WI38 (cell line): ENCODE results near the gene TDP2.

Experiments used
- H3K4me3 ChIP-seq: 2 replicates; pipeline ENCODE4 v1.5.1; 2011; ENCODE audit warnings: low read depth, mild to moderate bottlenecking, control low read depth, low read length
- TF ChIP-seq, protein P1 (sequence below): IDR thresholded peaks from 2 replicates; pipeline ENCODE4 v1.5.1; 2012; ENCODE audit warnings: low read depth, mild to moderate bottlenecking, control low read depth, low read length

TDP2 gene

GRCh38 chr6:24607310-24608105 is 59.2 kb downstream of the TDP2 start:
- TF ChIP-seq, protein P1, sequence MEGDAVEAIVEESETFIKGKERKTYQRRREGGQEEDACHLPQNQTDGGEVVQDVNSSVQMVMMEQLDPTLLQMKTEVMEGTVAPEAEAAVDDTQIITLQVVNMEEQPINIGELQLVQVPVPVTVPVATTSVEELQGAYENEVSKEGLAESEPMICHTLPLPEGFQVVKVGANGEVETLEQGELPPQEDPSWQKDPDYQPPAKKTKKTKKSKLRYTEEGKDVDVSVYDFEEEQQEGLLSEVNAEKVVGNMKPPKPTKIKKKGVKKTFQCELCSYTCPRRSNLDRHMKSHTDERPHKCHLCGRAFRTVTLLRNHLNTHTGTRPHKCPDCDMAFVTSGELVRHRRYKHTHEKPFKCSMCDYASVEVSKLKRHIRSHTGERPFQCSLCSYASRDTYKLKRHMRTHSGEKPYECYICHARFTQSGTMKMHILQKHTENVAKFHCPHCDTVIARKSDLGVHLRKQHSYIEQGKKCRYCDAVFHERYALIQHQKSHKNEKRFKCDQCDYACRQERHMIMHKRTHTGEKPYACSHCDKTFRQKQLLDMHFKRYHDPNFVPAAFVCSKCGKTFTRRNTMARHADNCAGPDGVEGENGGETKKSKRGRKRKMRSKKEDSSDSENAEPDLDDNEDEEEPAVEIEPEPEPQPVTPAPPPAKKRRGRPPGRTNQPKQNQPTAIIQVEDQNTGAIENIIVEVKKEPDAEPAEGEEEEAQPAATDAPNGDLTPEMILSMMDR: no peak
- no peak overlapping the region for H3K4me3 ChIP-seq

GRCh38 chr6:24606200-24606930 is 60.3 kb downstream of the TDP2 start:
- TF ChIP-seq, protein P1: no peak
- H3K4me3 ChIP-seq: no peak overlapping the region

GRCh38 chr6:24603241-24603640 is 63.5 kb downstream of the TDP2 start:
- H3K4me3 ChIP-seq: no peak overlapping the region
- TF ChIP-seq, protein P1: no peak

DNA sequence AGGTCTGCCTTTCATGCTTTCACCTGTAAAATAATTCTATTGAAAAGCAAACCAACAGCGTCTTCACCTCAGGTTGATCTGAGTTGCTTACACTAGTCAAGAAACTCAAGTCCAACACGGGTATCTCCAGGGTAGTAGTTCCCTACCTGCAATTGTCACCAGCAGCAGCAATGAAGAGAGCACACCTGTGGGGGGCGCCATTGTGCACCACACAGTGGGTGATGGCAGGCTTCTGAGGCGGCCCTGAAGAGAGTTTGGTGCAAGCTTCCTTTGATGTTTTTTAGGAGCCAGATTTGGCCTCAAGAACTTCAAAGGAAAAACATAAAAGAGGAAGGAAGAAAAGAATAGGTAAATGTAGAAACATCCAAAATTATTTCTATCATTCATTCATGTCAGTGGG is 65.8 kb downstream of the TDP2 start:
- no peak overlapping the region for H3K4me3 ChIP-seq
- TF ChIP-seq, protein P1: no peak
